KOPT-K1 (cell line): Measurements from ENCODE around the gene LEFTY1.
"Not testable (repeated sequence)": the region's sequence is repeated elsewhere in the genome, so short reads cannot be mapped to it uniquely, and the experiment has no call there.

ENCODE experiments used
- H3K27ac ChIP-seq: fragments of 200-600 bp; sonication (generic); 2 replicates; pipeline ENCODE4 v1.5.1; 2016; ENCODE audit warnings: antibody characterized with exemption, mild to moderate bottlenecking, low read depth, low read length; ENCODE audit not compliant: poor library complexity, severe bottlenecking
- H3K36me3 ChIP-seq: fragments of 200-600 bp; sonication (generic); 2 replicates; pipeline ENCODE4 v1.5.1; 2017; ENCODE audit warnings: antibody characterized with exemption, mild to moderate bottlenecking, low read length, moderate library complexity; ENCODE audit not compliant: insufficient read depth
- H3K9me3 ChIP-seq: fragments of 200-600 bp; sonication (generic); 2 replicates; pipeline ENCODE4 v1.5.1; 2017; ENCODE audit warnings: antibody characterized with exemption, low read length, mild to moderate bottlenecking; ENCODE audit not compliant: insufficient read depth, poor library complexity, severe bottlenecking

Gene LEFTY1

DNA sequence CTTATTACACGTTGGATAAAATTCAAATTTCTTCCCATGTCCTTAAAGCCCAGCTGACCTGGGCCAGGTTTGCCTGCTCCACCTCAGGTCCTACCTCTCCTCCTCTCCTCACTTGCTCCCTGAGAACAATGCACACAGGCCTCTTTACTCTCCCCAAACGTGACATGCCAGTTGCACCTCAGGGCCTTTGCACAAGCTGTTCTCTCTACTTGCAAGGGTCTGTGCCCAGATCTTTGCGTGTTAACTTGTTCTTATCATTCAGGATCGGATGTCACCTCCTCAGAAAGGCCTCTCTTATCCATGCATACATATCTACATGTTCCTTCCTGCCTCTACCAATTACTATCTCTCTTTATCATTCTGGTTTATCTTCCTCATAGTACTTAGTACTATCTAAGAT is 14.7 kb upstream of the LEFTY1 start:
- no peaks in the 10 kb centered on the region for H3K36me3 ChIP-seq
- H3K27ac ChIP-seq, result no peak overlapping the region
- no peaks in the 10 kb centered on the region for H3K9me3 ChIP-seq

DNA sequence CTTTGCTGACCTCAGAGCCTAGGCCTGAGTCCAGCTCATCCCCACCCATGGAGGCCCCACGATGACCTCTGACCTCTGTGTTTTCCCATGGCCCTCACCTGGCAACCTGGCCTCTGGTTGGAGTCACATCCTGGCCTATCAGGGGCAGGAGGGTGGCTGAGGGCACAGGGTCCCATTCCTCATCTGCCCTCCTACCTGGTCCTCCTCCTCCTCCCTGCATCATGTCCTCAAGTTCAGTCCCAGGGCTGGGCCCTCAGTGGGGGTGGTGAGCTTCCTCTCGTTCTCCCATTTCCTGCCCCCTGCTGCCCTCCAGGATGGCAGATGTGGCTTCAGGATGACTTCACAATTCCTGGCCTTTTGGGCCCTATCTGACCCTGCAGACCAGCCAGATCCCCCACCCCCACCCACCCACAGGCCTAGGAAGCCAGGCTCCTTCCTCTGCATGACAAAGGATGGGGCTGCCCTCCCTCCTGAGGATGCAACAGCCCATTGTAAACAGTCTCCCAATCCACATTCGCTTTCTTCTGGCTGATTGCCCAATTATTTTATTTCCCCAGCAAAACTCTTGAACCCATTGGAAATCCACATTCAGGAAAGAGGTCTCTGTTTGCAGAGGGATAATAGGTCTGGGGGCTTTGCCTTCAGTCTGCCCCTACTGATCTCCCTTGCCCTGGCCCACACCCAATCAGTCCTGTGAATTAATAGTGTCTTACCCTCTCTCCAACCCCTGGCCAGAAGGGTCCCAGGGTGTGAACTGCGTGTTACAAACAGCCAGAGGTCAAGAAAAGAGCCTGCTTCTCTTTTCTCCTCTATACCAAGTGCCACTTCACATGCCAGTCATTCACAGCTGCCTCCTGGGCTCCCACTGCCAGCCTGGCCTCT is 10.3 kb upstream of the LEFTY1 start:
- Histone ChIP-seq H3K36me3 (no peaks in the 10 kb centered on the region), H3K27ac (no peak overlapping the region), H3K9me3 (no peaks in the 10 kb centered on the region)

DNA sequence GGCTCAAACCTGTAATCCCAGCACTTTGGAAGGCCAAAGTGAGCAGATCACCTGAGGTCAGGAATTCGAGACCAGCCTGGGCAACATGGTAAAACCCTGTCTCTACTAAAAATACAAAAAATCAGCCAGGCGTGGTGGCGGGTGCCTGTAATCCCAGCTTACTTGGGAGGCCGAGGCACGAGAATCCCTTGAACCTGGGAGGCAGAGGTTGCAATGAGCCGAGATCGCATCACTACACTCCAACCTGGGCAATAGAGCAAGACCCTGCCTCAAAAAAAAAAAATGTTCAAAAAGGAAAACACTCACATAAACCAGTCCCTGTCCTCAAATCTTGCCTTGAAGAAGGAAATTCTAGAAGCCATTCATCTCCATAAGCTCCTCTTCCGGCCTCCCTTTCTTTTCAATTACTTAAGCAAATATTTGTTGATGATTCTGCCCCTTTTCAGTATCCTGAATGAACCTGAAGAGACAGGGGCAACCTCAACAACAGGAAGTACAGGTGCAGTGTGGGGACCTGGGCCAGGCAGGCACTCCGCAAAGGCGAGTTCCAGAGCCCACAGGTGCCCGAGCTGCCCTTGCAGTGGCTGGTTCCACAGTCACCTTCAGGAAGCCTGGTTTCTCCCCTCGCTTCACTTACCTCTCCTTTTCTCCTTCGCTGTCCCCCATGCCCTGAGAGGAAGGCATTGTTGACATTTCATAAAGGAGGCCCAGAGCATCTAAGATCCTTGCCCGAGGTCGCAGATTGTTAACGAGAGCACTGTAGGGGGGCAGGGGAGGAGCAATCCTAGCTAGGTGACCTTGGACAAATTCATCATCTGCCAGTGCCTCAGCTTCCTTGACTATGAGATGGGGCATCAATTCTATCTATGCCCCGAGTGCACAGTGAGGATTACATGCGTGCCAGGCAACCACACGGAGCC is 8.9 kb upstream of the LEFTY1 start:
- Histone ChIP-seq H3K9me3 (no peaks in the 10 kb centered on the region), H3K36me3 (no peaks in the 10 kb centered on the region), H3K27ac (no peak overlapping the region)

DNA sequence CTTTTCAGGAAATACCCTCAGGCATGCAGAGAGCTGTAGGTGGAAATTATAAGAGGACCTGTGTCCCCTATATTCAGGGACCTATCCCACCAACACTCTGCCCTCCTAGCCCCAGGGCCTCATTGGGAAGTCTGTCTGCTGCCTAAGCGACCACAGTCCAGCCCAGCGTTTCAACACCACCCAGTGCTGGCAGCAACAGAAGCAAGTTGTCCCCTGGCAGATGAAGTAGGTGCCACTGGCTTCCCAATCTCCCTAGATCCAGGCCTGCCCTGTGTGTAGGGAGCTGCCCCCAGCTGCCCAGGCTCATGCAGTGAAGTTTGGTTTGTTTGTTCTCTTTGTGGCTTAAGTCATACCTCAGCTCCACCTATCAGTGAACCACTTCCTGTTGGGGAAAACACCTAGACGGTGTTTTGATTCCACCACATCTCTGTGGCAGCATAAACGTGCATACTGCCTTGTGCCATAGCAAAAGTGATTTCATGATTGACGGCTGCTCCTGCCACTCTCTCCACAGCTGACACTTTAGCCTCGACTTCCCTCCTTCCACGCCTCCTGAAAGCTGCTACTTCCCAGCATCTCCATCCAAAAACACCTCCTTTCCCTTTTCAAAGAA is 8.1 kb upstream of the LEFTY1 start:
- Histone ChIP-seq H3K36me3 (no peaks in the 10 kb centered on the region), H3K27ac (no peak overlapping the region), H3K9me3 (no peaks in the 10 kb centered on the region)

DNA sequence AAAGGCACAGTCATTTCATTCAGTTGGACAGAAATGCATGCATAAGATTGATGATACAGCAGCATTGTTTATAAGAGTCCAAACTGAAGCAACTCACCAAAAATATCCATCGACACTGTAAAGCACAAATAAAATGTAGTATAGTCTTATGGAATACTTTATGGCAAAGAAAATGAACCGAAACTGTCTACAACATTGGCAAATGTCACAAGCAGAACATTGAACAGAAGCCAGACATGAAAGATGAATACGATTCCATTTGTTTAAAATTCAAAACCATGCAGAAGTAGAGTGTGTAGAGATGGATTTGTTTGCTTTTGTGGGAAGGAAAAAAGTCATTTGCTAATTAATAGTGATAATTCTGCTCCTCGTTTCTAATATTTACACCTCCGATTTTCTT is 7.5 kb upstream of the LEFTY1 start:
- no peak overlapping the region for H3K27ac ChIP-seq

DNA sequence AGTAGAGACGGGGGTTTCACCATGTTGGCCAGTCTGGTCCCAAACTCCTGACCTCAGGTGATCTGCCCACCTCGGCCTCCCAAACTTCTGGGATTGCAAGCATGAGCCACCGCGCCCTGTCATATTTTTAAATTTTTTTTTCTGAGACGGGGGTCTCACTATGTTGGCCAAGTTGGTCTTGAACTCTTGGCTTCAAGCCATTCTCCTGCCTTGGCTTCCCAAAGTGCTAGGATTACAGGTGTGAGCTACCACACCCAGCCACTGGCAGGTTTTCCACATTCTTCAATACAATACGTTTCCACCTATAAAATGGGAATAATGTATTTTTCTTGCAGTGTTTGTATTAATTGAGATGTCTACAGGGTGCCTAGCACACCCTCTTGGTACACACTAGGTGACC is 3.4 kb upstream of the LEFTY1 start:
- Histone ChIP-seq H3K9me3 (no peaks in the 10 kb centered on the region), H3K27ac (no peak overlapping the region), H3K36me3 (no peaks in the 10 kb centered on the region)

More for the DNA sequence above, 7.5 kb upstream of the LEFTY1 start:
- H3K36me3 ChIP-seq, result no peaks in the 10 kb centered on the region
- no peaks in the 10 kb centered on the region for H3K9me3 ChIP-seq

DNA sequence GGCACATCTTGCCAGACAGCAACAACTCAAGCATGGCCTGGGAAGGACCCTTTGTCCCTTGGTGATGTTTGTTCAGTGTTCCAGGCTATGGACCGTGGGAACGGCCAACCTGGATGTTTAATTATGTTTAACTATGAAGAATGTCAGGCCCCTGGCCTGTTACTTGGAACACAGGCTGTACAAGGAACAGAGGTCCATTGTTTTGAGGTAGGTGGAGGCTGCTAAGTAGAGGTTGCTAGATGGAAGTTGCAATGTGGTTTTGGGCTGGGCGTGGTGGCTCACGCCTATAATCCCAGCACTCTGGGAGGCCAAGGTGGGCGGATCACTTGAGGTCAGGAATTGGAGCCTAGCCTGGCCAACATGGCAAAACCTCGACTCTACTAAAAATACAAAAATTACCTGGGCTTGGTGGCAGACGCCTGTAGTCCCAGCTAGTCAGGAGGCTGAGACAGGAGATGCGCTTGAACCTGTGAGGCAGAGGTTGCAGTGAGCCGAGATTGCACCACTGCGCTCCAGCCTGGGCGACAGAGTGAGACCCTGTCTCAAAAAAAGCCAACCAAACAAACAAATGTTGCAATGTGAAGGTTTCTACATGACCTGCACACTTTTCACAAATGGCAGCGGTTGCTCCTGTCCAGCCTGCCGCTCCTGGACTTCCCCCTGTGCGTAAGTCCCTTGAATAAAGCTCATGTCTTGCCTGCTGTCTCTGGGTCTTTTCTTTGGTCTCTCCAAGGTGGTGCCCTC is 2.5 kb upstream of the LEFTY1 start:
- H3K9me3 ChIP-seq, result no peaks in the 10 kb centered on the region
- no peaks in the 10 kb centered on the region for H3K36me3 ChIP-seq
- H3K27ac ChIP-seq, result no peak overlapping the region

DNA sequence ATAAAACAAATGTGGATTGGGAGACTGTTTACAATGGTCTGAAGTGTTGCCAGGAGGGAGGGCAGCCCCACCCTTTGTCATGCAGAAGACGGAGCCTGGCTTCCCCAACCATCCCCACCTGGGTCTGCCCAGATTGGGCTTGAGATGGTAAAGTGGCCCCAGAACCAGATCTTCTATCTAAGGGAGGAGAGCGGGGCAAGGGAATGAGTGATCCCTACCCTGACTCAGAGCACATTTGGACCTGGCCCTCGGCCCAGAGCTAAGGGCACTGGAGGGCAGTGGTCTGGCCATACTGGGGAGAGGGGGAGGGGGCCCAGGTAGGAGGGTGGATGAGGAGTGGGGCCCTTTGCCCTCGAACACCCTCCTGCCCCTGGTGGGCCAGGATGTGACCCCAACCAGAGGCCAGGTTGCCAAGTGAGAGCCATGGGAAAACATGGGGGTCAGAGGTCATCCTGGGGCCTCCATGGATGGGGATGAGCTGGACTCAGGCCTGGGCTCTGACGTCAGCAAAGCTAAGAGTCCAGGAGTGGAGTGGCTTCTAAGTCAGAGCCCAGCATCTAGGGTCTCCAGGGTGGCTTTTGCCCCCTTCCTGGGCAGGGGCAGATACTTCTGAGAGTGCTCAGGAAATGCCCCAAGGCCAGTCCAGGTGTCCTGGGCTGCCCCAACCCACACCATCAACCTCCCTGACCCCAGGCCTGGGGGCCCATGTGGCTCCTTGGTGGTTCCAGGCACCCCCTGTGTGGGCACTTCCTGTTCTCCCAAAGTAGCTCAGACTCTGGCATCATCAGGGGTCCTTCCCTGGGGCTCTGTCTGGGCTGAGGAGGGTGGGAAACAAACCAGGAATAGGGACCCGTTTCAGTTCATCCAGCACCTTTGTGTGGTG is 1.6 kb upstream of the LEFTY1 start:
- H3K9me3 ChIP-seq, result no peaks in the 10 kb centered on the region
- H3K36me3 ChIP-seq, result no peaks in the 10 kb centered on the region
- no peak overlapping the region for H3K27ac ChIP-seq

DNA sequence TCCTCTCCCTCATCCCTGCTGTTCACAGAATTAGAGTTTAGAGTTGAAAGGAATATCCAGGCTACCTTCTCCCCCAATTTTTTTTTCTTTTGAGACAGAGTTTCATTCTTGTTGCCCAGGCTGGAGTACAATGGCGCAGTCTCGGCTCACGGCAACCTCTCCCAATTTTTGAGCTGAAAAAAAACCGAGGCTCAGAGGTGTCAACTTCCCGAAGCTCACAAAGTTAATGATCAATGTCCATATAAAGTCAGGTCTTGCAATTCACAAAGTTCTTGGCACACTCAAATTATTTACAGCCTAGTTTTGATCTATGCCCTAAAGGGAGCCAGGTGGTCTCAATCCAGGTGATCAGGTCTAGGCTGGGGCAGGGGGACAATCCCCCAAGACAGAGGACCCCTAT is 797 bp upstream of the LEFTY1 start:
- Histone ChIP-seq H3K9me3 (no peaks in the 10 kb centered on the region), H3K27ac (no peak overlapping the region), H3K36me3 (no peaks in the 10 kb centered on the region)

DNA sequence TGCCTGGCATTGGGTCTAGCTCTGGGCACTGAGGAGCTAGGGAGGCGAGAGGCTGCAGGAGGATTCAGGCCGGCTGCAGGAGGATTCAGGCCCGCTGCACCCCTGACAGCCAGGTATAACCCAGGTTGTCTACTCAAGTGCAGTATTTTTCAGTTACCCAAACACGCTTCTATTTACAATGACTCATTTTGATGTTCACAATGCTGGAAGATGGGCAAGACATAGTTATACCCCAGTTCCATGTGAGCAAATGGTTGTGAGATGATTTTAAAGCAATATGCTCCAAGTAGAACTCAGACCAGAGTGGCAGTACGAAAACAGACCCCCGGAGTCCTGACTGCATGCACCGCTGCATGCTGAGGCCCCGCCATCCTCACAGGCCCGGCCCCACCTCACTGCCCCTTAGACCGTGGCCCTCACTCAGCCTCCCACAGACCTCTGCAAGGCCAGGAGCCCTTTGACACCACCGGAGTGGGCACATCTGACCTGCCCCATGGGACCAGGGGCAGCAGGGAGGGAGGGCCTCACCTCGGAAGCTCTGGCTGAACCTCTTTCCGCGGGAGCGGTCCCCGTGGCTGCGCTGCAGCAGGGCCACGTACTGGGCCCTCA is 553 bp downstream of the LEFTY1 start:
- no peak overlapping the region for H3K27ac ChIP-seq
- H3K36me3 ChIP-seq, result no peaks in the 10 kb centered on the region
- H3K9me3 ChIP-seq, result no peaks in the 10 kb centered on the region

DNA sequence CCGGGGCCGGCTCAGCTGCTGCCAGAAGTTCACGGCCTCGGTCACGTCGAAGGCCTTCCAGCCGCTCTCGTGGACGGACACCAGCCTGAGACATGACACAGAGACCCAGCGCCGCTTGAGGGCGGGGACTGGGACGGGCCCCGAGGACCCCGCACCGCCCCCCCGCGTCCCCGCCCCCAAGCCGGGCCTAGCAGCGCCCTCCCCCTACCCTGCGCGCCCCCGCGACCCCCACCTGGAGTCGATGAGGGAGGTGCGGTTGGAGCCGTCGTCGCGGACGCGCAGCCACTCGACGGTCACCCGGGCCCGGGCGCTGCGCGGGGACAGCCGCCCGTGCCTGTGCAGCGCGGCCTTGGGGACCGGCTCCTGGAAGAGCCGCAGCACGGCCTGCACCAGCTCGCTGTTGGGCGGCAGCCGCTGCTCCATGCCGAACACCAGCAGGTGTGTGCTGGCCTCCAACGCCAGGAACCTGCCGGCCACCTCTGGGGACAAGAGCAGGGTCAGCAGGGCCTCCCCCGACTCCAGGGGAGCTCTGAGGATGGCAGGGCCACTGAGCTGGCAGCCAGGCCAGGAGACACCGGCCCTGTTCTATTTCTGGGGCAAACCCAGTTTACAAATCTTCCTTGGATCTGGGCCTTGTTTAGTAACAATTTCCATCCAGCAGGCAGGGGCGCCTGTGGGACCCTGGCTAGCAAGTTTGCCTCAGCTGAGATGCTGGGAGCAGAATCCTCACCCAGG is 1.2 kb downstream of the LEFTY1 start:
- not testable (repeated sequence) for H3K9me3 ChIP-seq, H3K36me3 ChIP-seq, H3K27ac ChIP-seq

DNA sequence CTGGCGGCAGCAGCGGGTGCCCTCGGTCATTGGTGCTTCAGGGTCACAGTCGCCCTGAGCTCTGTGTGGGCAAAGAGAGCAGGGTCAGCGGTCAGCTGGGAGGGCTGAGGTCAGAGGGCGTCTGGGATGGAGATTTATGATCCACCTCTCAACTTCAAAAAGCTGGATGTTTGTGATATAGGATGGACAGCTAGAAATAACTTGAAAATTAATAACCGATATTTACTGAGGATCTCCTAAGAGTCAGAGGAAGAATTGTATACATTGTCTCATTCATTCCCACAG is 2.0 kb downstream of the LEFTY1 start:
- H3K27ac ChIP-seq, result no peak overlapping the region

More for the DNA sequence above, 2.0 kb downstream of the LEFTY1 start:
- no peaks in the 10 kb centered on the region for H3K9me3 ChIP-seq
- no peaks in the 10 kb centered on the region for H3K36me3 ChIP-seq
